ENCODE data around the gene TMEM229B.

GRCh38 chr14:67497216-67497615 is 8.7 kb upstream of the TMEM229B start:
- no peak for TF ChIP-seq CTCF (IDR thresholded peaks at IDR 0.05 in 2 of 3, conservative IDR thresholded peaks at IDR 0.05 in 1 of 3; ENCODE audit: borderline replicate concordance in 1 of 3, insufficient read depth in 1 of 3, low read depth in 2 of 3, low read length in 2 of 3)
- TF ChIP-seq FOSL1 (IDR thresholded peaks at IDR 0.05; ENCODE audit: low read depth), result no peak

Data from HCT116 (cell line).